Activated CD8-positive, alpha-beta memory T cell treated with anti-CD3 and anti-CD28 coated beads, Interleukin-2, amount 50 U/mL, for 1 hour (primary cell): Measurements from ENCODE around the gene CREB1.
"Not testable (repeated sequence)": the region's sequence is repeated elsewhere in the genome, so short reads cannot be mapped to it uniquely, and the experiment has no call there.

Source experiments
- DNase-seq: peaks from one replicate; pipeline ENCODE4 v3.0.0-alpha.2; 2020; ENCODE audit errors: extremely low read depth

CREB1 gene

GRCh38 chr2:207529330-207530159, at the start of gene CREB1:
Gene CREB1 (plus strand): TSS chr2:207529962. CDS start chr2:207555636, 25,674 bp downstream.
- DNase-seq = peak; percentile 98

GRCh38 chr2:207480521-207481040, 49.2 kb upstream of the CREB1 start:
- DNase-seq = no peak

- no peak for DNase-seq
These were observed 47.8 kb upstream of the CREB1 start for GRCh38 chr2:207481924-207482323.

- DNase-seq = no peak
These were observed 47.1 kb upstream of the CREB1 start for GRCh38 chr2:207482630-207483029.

- DNase-seq = no peak
These were observed 46.7 kb upstream of the CREB1 start for GRCh38 chr2:207483066-207483465.

GRCh38 chr2:207483477-207483876, 46.3 kb upstream of the CREB1 start:
- DNase-seq = no peak

- DNase-seq = no peak
These were observed 45.0 kb upstream of the CREB1 start for GRCh38 chr2:207484444-207485391.

GRCh38 chr2:207487650-207488311, 42.0 kb upstream of the CREB1 start:
- DNase-seq = no peak

GRCh38 chr2:207489251-207489650, 40.5 kb upstream of the CREB1 start:
- DNase-seq = no peak

- DNase-seq = no peak
These were observed 39.3 kb upstream of the CREB1 start for GRCh38 chr2:207490441-207490840.

- DNase-seq = no peak
These were observed 38.7 kb upstream of the CREB1 start for GRCh38 chr2:207491086-207491485.

- no peak for DNase-seq
These were observed 37.8 kb upstream of the CREB1 start for GRCh38 chr2:207491956-207492355.

GRCh38 chr2:207492461-207492860, 37.3 kb upstream of the CREB1 start:
- DNase-seq = no peak

- no peak for DNase-seq
These were observed 35.6 kb upstream of the CREB1 start for GRCh38 chr2:207494137-207494536.

GRCh38 chr2:207496936-207497335, 32.8 kb upstream of the CREB1 start:
- DNase-seq = not testable (repeated sequence)

GRCh38 chr2:207497596-207497995, 32.2 kb upstream of the CREB1 start:
- no peak for DNase-seq

- no peak for DNase-seq
These were observed 31.3 kb upstream of the CREB1 start for GRCh38 chr2:207498427-207498826.

- DNase-seq = no peak
These were observed 30.6 kb upstream of the CREB1 start for GRCh38 chr2:207499114-207499513.

- no peak for DNase-seq
These were observed 27.8 kb upstream of the CREB1 start for GRCh38 chr2:207501802-207502576.

- DNase-seq = no peak
These were observed 27.1 kb upstream of the CREB1 start for GRCh38 chr2:207502577-207503198.

- DNase-seq = no peak
These were observed 26.5 kb upstream of the CREB1 start for GRCh38 chr2:207503234-207503633.
